Testis (tissue), 3 donors: ENCODE results near the gene PTRH2. TPM values are rescaled to one million over a fixed set of nuclear protein-coding genes. Genes with fewer than 3 reads are reported as not detected.

ENCODE experiments used
- DNase-seq: peaks from one replicate; pipeline ENCODE4 v3.0.0-alpha.2; 2019
- H3K27ac ChIP-seq, 2 donors: fragments of 200-600 bp; sonication (generic); one replicate each; pipeline ENCODE4 v1.5.1; 2019
- H3K27me3 ChIP-seq: fragments of 200-600 bp; sonication (generic); one replicate; pipeline ENCODE4 v1.5.1; 2019
- H3K36me3 ChIP-seq: fragments of 200-600 bp; sonication (generic); one replicate; pipeline ENCODE4 v1.5.1; 2017; ENCODE audit warnings: low read depth; ENCODE audit errors: missing control alignments
- H3K4me1 ChIP-seq: fragments of 200-600 bp; sonication (generic); one replicate; pipeline ENCODE4 v1.5.1; 2019
- H3K4me3 ChIP-seq, 2 donors: fragments of 200-600 bp; sonication (generic); one replicate each; pipeline ENCODE4 v1.5.1; 2017 to 2019
- H3K9me3 ChIP-seq: fragments of 200-600 bp; sonication (generic); one replicate; pipeline ENCODE4 v1.5.1; 2017
- POLR2A ChIP-seq: fragments of 450-650 bp; IDR thresholded peaks from one replicate; pipeline ENCODE4 v1.6.1; 2017; ENCODE audit warnings: antibody characterized with exemption, mild to moderate bottlenecking, moderate library complexity
- WGBS, 2 donors: methylation state at CpG; one replicate each; pipeline ENCODE4 v1.1.5; 2018; 5-methylcytosine and 5-hydroxymethylcytosine counted together
- intact Hi-C: fragments of 100-400 bp; cut with DNase I; formaldehyde crosslinking; loops from one replicate; pipeline ENCODE4 v1.15.1; 2023; ENCODE audit warnings: low total_unique reads
- polyA plus RNA-seq: library from polyadenylated mRNA; stranded (reverse); fragments of 350-450 nt; fragmentation: Illumina TruSeq; extraction: RNeasy Lipid Tissue Mini Kit (QIAGEN cat#74804); gene quantifications from one replicate; pipeline ENCODE4 v1.2.3, GENCODE V29; 2014; ENCODE audit warnings: low read depth, low replicate concordance; ENCODE audit not compliant: insufficient read depth
- total RNA-seq, 2 donors: library from RNA; depleted of rRNA; stranded (reverse); fragments of >200 nt; gene quantifications; one replicate each; pipeline ENCODE4 v1.2.3, GENCODE V29; 2016
- TF ChIP-seq, protein P1 (sequence below), 3 experiments: fragments of 450-650 bp in 2 of 3; fragments of 200-600 bp in 1 of 3; sonication (generic) in 1 of 3; IDR thresholded peaks; one replicate each; pipeline ENCODE4 v1.5.1; 2016 to 2019; ENCODE audit warnings: antibody characterized with exemption in 3 of 3, mild to moderate bottlenecking in 2 of 3, moderate library complexity in 1 of 3

The PTRH2 gene
- total and polyA plus RNA-seq, 3 donors from 2014 or later, result 37.7 to 41.6 (median 40.5) TPM

DNA sequence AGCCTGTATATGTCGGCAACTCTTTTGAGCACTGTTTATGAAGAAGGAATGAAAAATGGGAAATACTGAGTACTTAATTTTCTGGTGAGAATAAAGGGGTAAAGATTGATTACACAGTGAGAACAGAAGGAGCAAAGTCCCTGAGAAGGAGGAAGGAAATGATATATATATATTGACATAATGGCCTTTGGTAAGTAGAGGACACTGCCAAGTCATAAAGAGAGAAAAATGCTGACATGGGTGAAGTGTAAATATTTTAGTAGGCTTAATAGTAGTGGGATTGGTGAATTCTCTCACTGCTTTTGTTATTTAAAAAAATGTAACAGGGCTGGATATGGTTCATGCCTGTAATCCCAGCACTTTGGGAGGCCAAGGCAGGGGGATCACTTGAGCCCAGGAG, 16.4 kb upstream of the PTRH2 start:
- 90 to 96% methylated on average over 1 of the region's 1 CpG for WGBS, 2 donors
- H3K27ac ChIP-seq, result no peak overlapping the region

DNA sequence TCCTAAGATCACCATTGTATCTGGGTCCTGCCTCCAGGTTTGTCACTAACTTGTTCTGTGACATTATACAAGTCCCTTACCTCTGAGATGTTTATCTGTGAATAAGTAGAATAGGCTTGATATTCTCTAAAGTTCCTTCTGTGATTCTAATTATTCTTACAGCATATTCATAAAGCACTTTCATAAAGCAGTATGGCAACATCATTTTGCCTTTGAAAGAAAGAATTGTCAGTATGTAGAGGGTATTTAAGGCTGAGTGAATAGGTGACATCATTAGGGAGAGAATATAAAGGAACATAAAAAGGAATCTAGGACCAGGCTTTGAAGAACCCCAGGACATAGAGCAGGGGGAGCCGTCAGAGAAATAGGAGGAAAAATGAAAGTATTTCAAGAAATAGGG, 15.8 kb upstream of the PTRH2 start:
- intact Hi-C loops, result no loop called here
- Histone ChIP-seq H3K4me3 (no peak overlapping the region), H3K27me3 (no peaks in the 10 kb centered on the region), H3K36me3 (no peaks in the 10 kb centered on the region), H3K27ac (no peak overlapping the region), H3K4me1 (peaks cover 6% of the 10 kb centered on the region), H3K9me3 (no peaks in the 10 kb centered on the region)
- TF ChIP-seq, protein P1, sequence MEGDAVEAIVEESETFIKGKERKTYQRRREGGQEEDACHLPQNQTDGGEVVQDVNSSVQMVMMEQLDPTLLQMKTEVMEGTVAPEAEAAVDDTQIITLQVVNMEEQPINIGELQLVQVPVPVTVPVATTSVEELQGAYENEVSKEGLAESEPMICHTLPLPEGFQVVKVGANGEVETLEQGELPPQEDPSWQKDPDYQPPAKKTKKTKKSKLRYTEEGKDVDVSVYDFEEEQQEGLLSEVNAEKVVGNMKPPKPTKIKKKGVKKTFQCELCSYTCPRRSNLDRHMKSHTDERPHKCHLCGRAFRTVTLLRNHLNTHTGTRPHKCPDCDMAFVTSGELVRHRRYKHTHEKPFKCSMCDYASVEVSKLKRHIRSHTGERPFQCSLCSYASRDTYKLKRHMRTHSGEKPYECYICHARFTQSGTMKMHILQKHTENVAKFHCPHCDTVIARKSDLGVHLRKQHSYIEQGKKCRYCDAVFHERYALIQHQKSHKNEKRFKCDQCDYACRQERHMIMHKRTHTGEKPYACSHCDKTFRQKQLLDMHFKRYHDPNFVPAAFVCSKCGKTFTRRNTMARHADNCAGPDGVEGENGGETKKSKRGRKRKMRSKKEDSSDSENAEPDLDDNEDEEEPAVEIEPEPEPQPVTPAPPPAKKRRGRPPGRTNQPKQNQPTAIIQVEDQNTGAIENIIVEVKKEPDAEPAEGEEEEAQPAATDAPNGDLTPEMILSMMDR (IDR thresholded peaks at IDR 0.05), result no peak
- TF ChIP-seq POLR2A, result no peak
- 58 to 72% methylated on average over 1 of the region's 1 CpG for WGBS, 2 donors
- DNase-seq, result no peak

More for the DNA sequence above, 16.4 kb upstream of the PTRH2 start:
- H3K4me3 ChIP-seq, result no peak overlapping the region
- peaks cover 6% of the 10 kb centered on the region for H3K4me1 ChIP-seq
- no peaks in the 10 kb centered on the region for H3K27me3 ChIP-seq
- DNase-seq, result no peak
- intact Hi-C loops, result no loop called here
- H3K36me3 ChIP-seq, result no peaks in the 10 kb centered on the region
- H3K9me3 ChIP-seq, result no peaks in the 10 kb centered on the region
- TF ChIP-seq, protein P1 (IDR thresholded peaks at IDR 0.05), result no peak
- TF ChIP-seq POLR2A, result no peak

DNA sequence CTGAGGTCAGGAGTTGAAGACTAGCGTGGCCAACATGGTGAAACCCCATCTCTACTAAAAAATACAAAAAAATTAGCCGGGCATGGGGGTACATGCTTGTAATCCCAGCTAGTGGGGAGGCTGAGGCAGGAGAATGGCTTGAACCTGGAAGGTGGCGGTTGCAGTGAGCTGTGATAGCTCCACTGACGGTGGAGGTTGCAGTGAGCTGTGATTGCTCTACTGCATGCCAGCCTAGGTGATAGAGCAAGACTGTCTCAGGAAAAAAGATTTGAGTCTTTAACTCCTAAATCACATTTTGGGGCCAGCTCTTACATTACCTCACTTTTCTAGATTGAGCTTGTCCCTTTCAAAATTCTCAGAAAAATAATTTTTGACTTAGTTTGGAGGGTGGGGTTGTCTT, 15.4 kb upstream of the PTRH2 start:
- Histone ChIP-seq H3K27me3 (no peaks in the 10 kb centered on the region), H3K36me3 (no peaks in the 10 kb centered on the region), H3K4me1 (peaks cover 6% of the 10 kb centered on the region), H3K9me3 (no peaks in the 10 kb centered on the region), H3K27ac (no peak overlapping the region), H3K4me3 (no peak overlapping the region)
- DNase-seq, result no peak
- WGBS, 2 donors, result 89 to 96% methylated on average over 4 of the region's 4 CpGs
- no peak for TF ChIP-seq POLR2A
- TF ChIP-seq, protein P1 (IDR thresholded peaks at IDR 0.05), result no peak
- intact Hi-C loops, result no loop called here

DNA sequence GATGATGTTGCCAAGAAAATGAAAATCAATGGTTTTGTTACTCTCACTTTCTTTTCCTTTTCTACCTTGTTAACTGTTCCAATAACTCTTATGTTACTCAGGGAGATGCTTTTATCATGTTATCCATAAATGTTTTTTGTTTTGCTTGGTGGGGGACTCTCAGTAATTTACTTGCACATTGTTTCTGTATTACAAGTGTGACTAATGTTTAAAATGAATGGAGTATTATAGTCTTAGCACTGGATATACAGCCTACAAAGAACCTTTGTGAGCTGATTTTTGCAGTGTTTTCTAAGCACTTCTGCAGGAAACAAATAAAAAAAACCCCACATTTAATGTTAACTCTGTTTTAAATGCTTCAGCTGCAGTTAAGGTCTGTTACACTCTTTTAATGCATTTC, 12.3 kb upstream of the PTRH2 start:
- Histone ChIP-seq H3K36me3 (no peaks in the 10 kb centered on the region), H3K4me3 (no peak overlapping the region), H3K27ac (no peak overlapping the region), H3K27me3 (no peaks in the 10 kb centered on the region), H3K4me1 (peaks cover 5% of the 10 kb centered on the region), H3K9me3 (no peaks in the 10 kb centered on the region)
- TF ChIP-seq, protein P1 (IDR thresholded peaks at IDR 0.05), result no peak
- no peak for TF ChIP-seq POLR2A
- intact Hi-C loops, result no loop called here
- no peak for DNase-seq

DNA sequence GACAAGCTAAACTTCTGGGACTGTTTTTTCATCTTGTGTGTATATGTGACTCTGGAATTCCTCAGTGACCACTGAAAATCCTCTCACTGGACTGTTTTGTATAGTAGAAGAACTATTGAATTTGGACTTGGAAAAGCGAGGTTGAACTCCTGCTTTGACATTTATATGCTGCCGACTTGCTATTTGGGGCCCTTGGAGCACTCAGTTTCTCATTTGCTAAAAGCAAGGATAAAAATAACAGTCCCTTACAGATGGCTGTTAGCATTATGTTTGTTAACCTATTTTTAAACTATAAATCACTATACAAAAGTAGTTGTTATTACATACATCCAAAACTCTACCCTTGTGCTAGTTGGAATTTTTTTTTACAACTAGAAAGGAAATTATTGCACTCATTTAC, 9.2 kb upstream of the PTRH2 start:
- no peaks in the 10 kb centered on the region for H3K27me3 ChIP-seq
- H3K36me3 ChIP-seq, result no peaks in the 10 kb centered on the region
- H3K9me3 ChIP-seq, result no peaks in the 10 kb centered on the region
- intact Hi-C loops, result no loop called here
- no peak for DNase-seq
- H3K4me3 ChIP-seq, result peak overlapping the region in 1 of 2 donors; percentile 30
- peaks cover 13% of the 10 kb centered on the region for H3K4me1 ChIP-seq
- TF ChIP-seq POLR2A, result no peak
- TF ChIP-seq, protein P1 (IDR thresholded peaks at IDR 0.05), result no peak
- peak overlapping the region in 1 of 2 donors; percentile 10 for H3K27ac ChIP-seq
- 66 to 73% methylated on average over 2 of the region's 2 CpGs for WGBS, 2 donors
